Measurements from ENCODE around the gene DTNA.
"Not testable (repeated sequence)": the region's sequence is repeated elsewhere in the genome, so short reads cannot be mapped to it uniquely, and the experiment has no call there.

Gene DTNA

GRCh38 chr18:34921811-34922385 is 211.8 kb downstream of the DTNA start:
- Histone ChIP-seq H3K4me3 (ENCODE audit: insufficient read depth, low read depth, low read length, poor library complexity, severe bottlenecking) (no peak overlapping the region), H3K4me1 (ENCODE audit: control insufficient read depth, insufficient read depth, low read length, poor library complexity, severe bottlenecking) (no peaks in the 10 kb centered on the region), H3K36me3 (ENCODE audit: control insufficient read depth, insufficient read depth, low read length) (no peaks in the 10 kb centered on the region), H3K27ac (ENCODE audit: insufficient read depth, low read length, poor library complexity, severe bottlenecking) (no peak overlapping the region), H3K9me3 (ENCODE audit: control insufficient read depth, low read length) (no peaks in the 10 kb centered on the region), H3K27me3 (replicated peaks; ENCODE audit: control insufficient read depth, insufficient read depth, low read length, poor library complexity, severe bottlenecking) (no peaks in the 10 kb centered on the region)
- no peak for DNase-seq

GRCh38 chr18:34922594-34922993 is 212.5 kb downstream of the DTNA start:
- not testable (repeated sequence) for H3K27me3 ChIP-seq (replicated peaks; ENCODE audit: control insufficient read depth, insufficient read depth, low read length, poor library complexity, severe bottlenecking); H3K9me3 ChIP-seq (ENCODE audit: control insufficient read depth, low read length); H3K27ac ChIP-seq (ENCODE audit: insufficient read depth, low read length, poor library complexity, severe bottlenecking); H3K4me3 ChIP-seq (ENCODE audit: insufficient read depth, low read depth, low read length, poor library complexity, severe bottlenecking); H3K4me1 ChIP-seq (ENCODE audit: control insufficient read depth, insufficient read depth, low read length, poor library complexity, severe bottlenecking); DNase-seq; H3K36me3 ChIP-seq (ENCODE audit: control insufficient read depth, insufficient read depth, low read length)

GRCh38 chr18:34923911-34924310 is 213.8 kb downstream of the DTNA start:
- no peaks in the 10 kb centered on the region for H3K27me3 ChIP-seq (replicated peaks; ENCODE audit: control insufficient read depth, insufficient read depth, low read length, poor library complexity, severe bottlenecking)
- H3K4me3 ChIP-seq (ENCODE audit: insufficient read depth, low read depth, low read length, poor library complexity, severe bottlenecking), result no peak overlapping the region
- H3K36me3 ChIP-seq (ENCODE audit: control insufficient read depth, insufficient read depth, low read length), result no peaks in the 10 kb centered on the region
- H3K27ac ChIP-seq (ENCODE audit: insufficient read depth, low read length, poor library complexity, severe bottlenecking), result no peak overlapping the region
- no peak for DNase-seq
- H3K4me1 ChIP-seq (ENCODE audit: control insufficient read depth, insufficient read depth, low read length, poor library complexity, severe bottlenecking), result no peaks in the 10 kb centered on the region
- no peaks in the 10 kb centered on the region for H3K9me3 ChIP-seq (ENCODE audit: control insufficient read depth, low read length)

- H3K36me3 ChIP-seq (ENCODE audit: control insufficient read depth, insufficient read depth, low read length), result no peaks in the 10 kb centered on the region
- H3K9me3 ChIP-seq (ENCODE audit: control insufficient read depth, low read length), result no peaks in the 10 kb centered on the region
- DNase-seq, result no peak
- no peak overlapping the region for H3K4me3 ChIP-seq (ENCODE audit: insufficient read depth, low read depth, low read length, poor library complexity, severe bottlenecking)
- no peak overlapping the region for H3K27ac ChIP-seq (ENCODE audit: insufficient read depth, low read length, poor library complexity, severe bottlenecking)
- H3K4me1 ChIP-seq (ENCODE audit: control insufficient read depth, insufficient read depth, low read length, poor library complexity, severe bottlenecking), result no peaks in the 10 kb centered on the region
- H3K27me3 ChIP-seq (replicated peaks; ENCODE audit: control insufficient read depth, insufficient read depth, low read length, poor library complexity, severe bottlenecking), result no peaks in the 10 kb centered on the region
Observed at GRCh38 chr18:34926683-34927082, 216.6 kb downstream of the DTNA start.

GRCh38 chr18:34928088-34928753 is 218.1 kb downstream of the DTNA start:
- no peak overlapping the region for H3K27ac ChIP-seq (ENCODE audit: insufficient read depth, low read length, poor library complexity, severe bottlenecking)
- no peaks in the 10 kb centered on the region for H3K27me3 ChIP-seq (replicated peaks; ENCODE audit: control insufficient read depth, insufficient read depth, low read length, poor library complexity, severe bottlenecking)
- no peaks in the 10 kb centered on the region for H3K36me3 ChIP-seq (ENCODE audit: control insufficient read depth, insufficient read depth, low read length)
- DNase-seq, result no peak
- no peak overlapping the region for H3K4me3 ChIP-seq (ENCODE audit: insufficient read depth, low read depth, low read length, poor library complexity, severe bottlenecking)
- no peaks in the 10 kb centered on the region for H3K9me3 ChIP-seq (ENCODE audit: control insufficient read depth, low read length)
- no peaks in the 10 kb centered on the region for H3K4me1 ChIP-seq (ENCODE audit: control insufficient read depth, insufficient read depth, low read length, poor library complexity, severe bottlenecking)

- no peaks in the 10 kb centered on the region for H3K27me3 ChIP-seq (replicated peaks; ENCODE audit: control insufficient read depth, insufficient read depth, low read length, poor library complexity, severe bottlenecking)
- H3K9me3 ChIP-seq (ENCODE audit: control insufficient read depth, low read length), result no peaks in the 10 kb centered on the region
- no peaks in the 10 kb centered on the region for H3K4me1 ChIP-seq (ENCODE audit: control insufficient read depth, insufficient read depth, low read length, poor library complexity, severe bottlenecking)
- no peaks in the 10 kb centered on the region for H3K36me3 ChIP-seq (ENCODE audit: control insufficient read depth, insufficient read depth, low read length)
- no peak for DNase-seq
- H3K4me3 ChIP-seq (ENCODE audit: insufficient read depth, low read depth, low read length, poor library complexity, severe bottlenecking), result no peak overlapping the region
- H3K27ac ChIP-seq (ENCODE audit: insufficient read depth, low read length, poor library complexity, severe bottlenecking), result no peak overlapping the region
Observed at GRCh38 chr18:34928754-34929335, 218.7 kb downstream of the DTNA start.

GRCh38 chr18:34929336-34929780 is 219.3 kb downstream of the DTNA start:
- H3K27ac ChIP-seq (ENCODE audit: insufficient read depth, low read length, poor library complexity, severe bottlenecking), result no peak overlapping the region
- DNase-seq, result no peak
- no peaks in the 10 kb centered on the region for H3K27me3 ChIP-seq (replicated peaks; ENCODE audit: control insufficient read depth, insufficient read depth, low read length, poor library complexity, severe bottlenecking)
- H3K4me1 ChIP-seq (ENCODE audit: control insufficient read depth, insufficient read depth, low read length, poor library complexity, severe bottlenecking), result no peaks in the 10 kb centered on the region
- H3K36me3 ChIP-seq (ENCODE audit: control insufficient read depth, insufficient read depth, low read length), result no peaks in the 10 kb centered on the region
- no peaks in the 10 kb centered on the region for H3K9me3 ChIP-seq (ENCODE audit: control insufficient read depth, low read length)
- no peak overlapping the region for H3K4me3 ChIP-seq (ENCODE audit: insufficient read depth, low read depth, low read length, poor library complexity, severe bottlenecking)

- H3K4me3 ChIP-seq (ENCODE audit: insufficient read depth, low read depth, low read length, poor library complexity, severe bottlenecking), result no peak overlapping the region
Observed at GRCh38 chr18:34932363-34932762, 222.3 kb downstream of the DTNA start.

GRCh38 chr18:34932792-34933466 is 222.8 kb downstream of the DTNA start:
- Histone ChIP-seq H3K36me3 (ENCODE audit: control insufficient read depth, insufficient read depth, low read length) (no peaks in the 10 kb centered on the region), H3K27ac (ENCODE audit: insufficient read depth, low read length, poor library complexity, severe bottlenecking) (no peak overlapping the region), H3K9me3 (ENCODE audit: control insufficient read depth, low read length) (no peaks in the 10 kb centered on the region), H3K27me3 (replicated peaks; ENCODE audit: control insufficient read depth, insufficient read depth, low read length, poor library complexity, severe bottlenecking) (no peaks in the 10 kb centered on the region), H3K4me1 (ENCODE audit: control insufficient read depth, insufficient read depth, low read length, poor library complexity, severe bottlenecking) (no peaks in the 10 kb centered on the region), H3K4me3 (ENCODE audit: insufficient read depth, low read depth, low read length, poor library complexity, severe bottlenecking) (no peak overlapping the region)
- DNase-seq, result no peak

More at GRCh38 chr18:34932363-34932762, 222.3 kb downstream of the DTNA start:
- no peaks in the 10 kb centered on the region for H3K4me1 ChIP-seq (ENCODE audit: control insufficient read depth, insufficient read depth, low read length, poor library complexity, severe bottlenecking)
- no peak overlapping the region for H3K27ac ChIP-seq (ENCODE audit: insufficient read depth, low read length, poor library complexity, severe bottlenecking)
- no peaks in the 10 kb centered on the region for H3K36me3 ChIP-seq (ENCODE audit: control insufficient read depth, insufficient read depth, low read length)
- no peak for DNase-seq
- no peaks in the 10 kb centered on the region for H3K9me3 ChIP-seq (ENCODE audit: control insufficient read depth, low read length)
- H3K27me3 ChIP-seq (replicated peaks; ENCODE audit: control insufficient read depth, insufficient read depth, low read length, poor library complexity, severe bottlenecking), result no peaks in the 10 kb centered on the region
